ENCODE results near the gene POU2AF1. TPM values are rescaled to one million over a fixed set of nuclear protein-coding genes. Genes with fewer than 3 reads are reported as not detected.
A peak's percentile ranks its signal among the peaks of the same experiment; 100 is the strongest.

POU2AF1 gene
- total and polyA plus RNA-seq, 2 of the 13 experiments (the other 11 are each of a cell fraction or from before 2014, with no cell fraction given), result 1.9 to 3.6 TPM

DNA sequence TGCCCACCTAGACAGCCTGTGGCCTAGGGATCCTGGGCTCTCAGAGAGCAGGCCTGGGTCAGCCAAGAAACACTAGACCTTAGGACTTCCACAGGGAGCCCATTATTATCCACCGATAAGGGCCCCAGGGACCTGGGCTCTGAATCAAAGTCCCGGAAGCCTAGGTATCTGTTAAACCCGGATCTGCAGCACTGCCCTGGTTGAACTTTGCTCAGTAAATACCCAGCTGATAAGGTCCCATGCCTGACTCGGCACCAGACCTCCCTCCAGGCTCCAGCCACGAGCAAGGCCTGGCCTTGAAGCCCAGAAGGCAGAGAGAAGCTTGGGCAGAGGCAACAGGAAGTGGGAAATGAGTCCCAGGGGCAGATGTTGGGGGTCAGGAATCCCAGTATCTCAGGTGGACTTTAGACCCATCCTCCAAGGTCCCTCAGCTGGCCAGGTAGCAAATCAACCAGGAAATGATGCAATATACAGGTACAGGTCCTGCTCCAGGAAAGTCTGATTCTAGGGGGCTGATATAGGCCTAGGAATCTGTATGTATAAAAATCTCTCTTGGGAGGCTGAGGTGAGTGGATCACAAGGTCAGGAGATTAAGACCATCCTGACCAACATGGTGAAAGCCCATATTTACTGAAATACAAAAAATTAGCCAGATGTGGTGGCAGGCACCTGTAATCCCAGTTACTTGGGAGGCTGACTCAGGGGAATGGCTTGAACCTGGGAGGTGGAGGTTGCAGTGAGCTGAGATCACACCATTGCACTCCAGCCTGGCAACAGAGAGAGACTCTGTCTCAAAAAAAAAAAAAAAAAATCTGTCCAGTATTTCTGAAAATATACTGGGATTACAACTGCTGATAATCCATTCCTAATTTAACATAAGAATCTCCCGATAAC lies 18.7 kb downstream of the POU2AF1 start (continued):
- peak; percentile 96 for TF ChIP-seq AFF4 (CRISPR knock-in tag; IDR thresholded peaks at IDR 0.05)
- TF ChIP-seq, protein P1, sequence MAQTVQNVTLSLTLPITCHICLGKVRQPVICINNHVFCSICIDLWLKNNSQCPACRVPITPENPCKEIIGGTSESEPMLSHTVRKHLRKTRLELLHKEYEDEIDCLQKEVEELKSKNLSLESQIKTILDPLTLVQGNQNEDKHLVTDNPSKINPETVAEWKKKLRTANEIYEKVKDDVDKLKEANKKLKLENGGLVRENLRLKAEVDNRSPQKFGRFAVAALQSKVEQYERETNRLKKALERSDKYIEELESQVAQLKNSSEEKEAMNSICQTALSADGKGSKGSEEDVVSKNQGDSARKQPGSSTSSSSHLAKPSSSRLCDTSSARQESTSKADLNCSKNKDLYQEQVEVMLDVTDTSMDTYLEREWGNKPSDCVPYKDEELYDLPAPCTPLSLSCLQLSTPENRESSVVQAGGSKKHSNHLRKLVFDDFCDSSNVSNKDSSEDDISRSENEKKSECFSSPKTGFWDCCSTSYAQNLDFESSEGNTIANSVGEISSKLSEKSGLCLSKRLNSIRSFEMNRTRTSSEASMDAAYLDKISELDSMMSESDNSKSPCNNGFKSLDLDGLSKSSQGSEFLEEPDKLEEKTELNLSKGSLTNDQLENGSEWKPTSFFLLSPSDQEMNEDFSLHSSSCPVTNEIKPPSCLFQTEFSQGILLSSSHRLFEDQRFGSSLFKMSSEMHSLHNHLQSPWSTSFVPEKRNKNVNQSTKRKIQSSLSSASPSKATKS (CRISPR knock-in tag; IDR thresholded peaks at IDR 0.05), result peak; percentile 98
- no peak for TF ChIP-seq HCFC1 (IDR thresholded peaks at IDR 0.05; ENCODE audit: low read depth, low read length)
- TF ChIP-seq ZFP90 (CRISPR knock-in tag; IDR thresholded peaks at IDR 0.05; ENCODE audit: borderline replicate concordance), result peak; percentile 89; the same call in 1 of the 2 replicates
- no peak for TF ChIP-seq SIN3A (IDR thresholded peaks at IDR 0.05; ENCODE audit: borderline replicate concordance, low read depth, low read length)
- TF ChIP-seq, protein P2, sequence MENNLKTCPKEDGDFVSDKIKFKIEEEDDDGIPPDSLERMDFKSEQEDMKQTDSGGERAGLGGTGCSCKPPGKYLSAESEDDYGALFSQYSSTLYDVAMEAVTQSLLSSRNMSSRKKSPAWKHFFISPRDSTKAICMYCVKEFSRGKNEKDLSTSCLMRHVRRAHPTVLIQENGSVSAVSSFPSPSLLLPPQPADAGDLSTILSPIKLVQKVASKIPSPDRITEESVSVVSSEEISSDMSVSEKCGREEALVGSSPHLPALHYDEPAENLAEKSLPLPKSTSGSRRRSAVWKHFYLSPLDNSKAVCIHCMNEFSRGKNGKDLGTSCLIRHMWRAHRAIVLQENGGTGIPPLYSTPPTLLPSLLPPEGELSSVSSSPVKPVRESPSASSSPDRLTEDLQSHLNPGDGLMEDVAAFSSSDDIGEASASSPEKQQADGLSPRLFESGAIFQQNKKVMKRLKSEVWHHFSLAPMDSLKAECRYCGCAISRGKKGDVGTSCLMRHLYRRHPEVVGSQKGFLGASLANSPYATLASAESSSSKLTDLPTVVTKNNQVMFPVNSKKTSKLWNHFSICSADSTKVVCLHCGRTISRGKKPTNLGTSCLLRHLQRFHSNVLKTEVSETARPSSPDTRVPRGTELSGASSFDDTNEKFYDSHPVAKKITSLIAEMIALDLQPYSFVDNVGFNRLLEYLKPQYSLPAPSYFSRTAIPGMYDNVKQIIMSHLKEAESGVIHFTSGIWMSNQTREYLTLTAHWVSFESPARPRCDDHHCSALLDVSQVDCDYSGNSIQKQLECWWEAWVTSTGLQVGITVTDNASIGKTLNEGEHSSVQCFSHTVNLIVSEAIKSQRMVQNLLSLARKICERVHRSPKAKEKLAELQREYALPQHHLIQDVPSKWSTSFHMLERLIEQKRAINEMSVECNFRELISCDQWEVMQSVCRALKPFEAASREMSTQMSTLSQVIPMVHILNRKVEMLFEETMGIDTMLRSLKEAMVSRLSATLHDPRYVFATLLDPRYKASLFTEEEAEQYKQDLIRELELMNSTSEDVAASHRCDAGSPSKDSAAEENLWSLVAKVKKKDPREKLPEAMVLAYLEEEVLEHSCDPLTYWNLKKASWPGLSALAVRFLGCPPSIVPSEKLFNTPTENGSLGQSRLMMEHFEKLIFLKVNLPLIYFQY (CRISPR knock-in tag; IDR thresholded peaks at IDR 0.05; ENCODE audit: borderline replicate concordance), result peak; percentile 93; the same call in 1 of the 2 replicates
- peak; percentile 13; the same call in 1 of the 2 replicates for TF ChIP-seq PLSCR1 (CRISPR knock-in tag; IDR thresholded peaks at IDR 0.05; ENCODE audit: borderline replicate concordance)
- TF ChIP-seq ZNF761 (CRISPR knock-in tag; conservative IDR thresholded peaks at IDR 0.05), result peak; percentile 93
- no peak for TF ChIP-seq ZNF10 (CRISPR knock-in tag; IDR thresholded peaks at IDR 0.05; ENCODE audit: borderline replicate concordance, low read depth)
- no peak for TF ChIP-seq ZNF704 (CRISPR knock-in tag; IDR thresholded peaks at IDR 0.05; ENCODE audit: borderline replicate concordance)
- TF ChIP-seq ZMYM2 (CRISPR knock-in tag; IDR thresholded peaks at IDR 0.05), result peak; percentile 97
- no peak for TF ChIP-seq MLLT10 (CRISPR knock-in tag; IDR thresholded peaks at IDR 0.05)
- no peak for TF ChIP-seq SNAPC5 (CRISPR knock-in tag; IDR thresholded peaks at IDR 0.05; ENCODE audit: borderline replicate concordance)
